Measurements from ENCODE around the gene TRERF1. TPM values are rescaled to one million over a fixed set of nuclear protein-coding genes. Genes with fewer than 3 reads are reported as not detected.

TRERF1 gene
- polyA plus RNA-seq, 3 donors = 0.58 to 10.0 (median 2.0) TPM

- TF ChIP-seq CTCF (IDR thresholded peaks at IDR 0.05) = no peak
- DNase-seq = no peak
- no peak overlapping the region for H2AFZ ChIP-seq (ENCODE audit: insufficient read depth, low read depth, low read length, poor library complexity, severe bottlenecking)
- 94% methylated on average over 2 of the region's 6 CpGs for WGBS (ENCODE audit: insufficient coverage)
- Mint-ChIP-seq H3K27ac (no peak overlapping the region), H3K9me3 (peaks cover under 1 to 10% (median 4%) of the 10 kb centered on the region in 7 donors), H3K4me1 (no peaks in the 10 kb centered on the region), H3K36me3 (no peaks in the 10 kb centered on the region), H3K4me3 (no peak overlapping the region), H3K27me3 (ENCODE audit: low read depth in 3 of 3) (peaks cover 1 to 6% (median 2%) of the 10 kb centered on the region in 3 donors)
- H4K20me1 ChIP-seq (ENCODE audit: insufficient read depth, low read length) = no peaks in the 10 kb centered on the region
- H3K9me3 ChIP-seq (replicated peaks in 1 of 2; ENCODE audit: control insufficient read depth in 1 of 2, insufficient read depth in 1 of 2, low read length in 2 of 2) = peaks cover 0 to 4% of the 10 kb centered on the region in 2 donors
- no peaks in the 10 kb centered on the region for H3K4me1 ChIP-seq (ENCODE audit: control insufficient read depth in 1 of 2, insufficient read depth in 2 of 2, low read length in 2 of 2)
- no peaks in the 10 kb centered on the region for H3K79me2 ChIP-seq (ENCODE audit: insufficient read depth, low read length)
- no peaks in the 10 kb centered on the region for H3K36me3 ChIP-seq (replicated peaks in 1 of 2; ENCODE audit: control insufficient read depth in 1 of 2, insufficient read depth in 2 of 2, low read length in 2 of 2)
- no peak overlapping the region for H3K27ac ChIP-seq (ENCODE audit: low read depth in 1 of 2, low read length in 2 of 2)
- no peak overlapping the region for H3K4me3 ChIP-seq (replicated peaks in 1 of 3; ENCODE audit: low read depth in 2 of 3, low read length in 3 of 3)
- H3K4me2 ChIP-seq (replicated peaks; ENCODE audit: extremely low read depth, low read length, poor library complexity, severe bottlenecking) = no peak overlapping the region
- H3K9ac ChIP-seq (ENCODE audit: insufficient read depth, low read length, poor library complexity, severe bottlenecking) = no peak overlapping the region
- H3K27me3 ChIP-seq (ENCODE audit: control insufficient read depth in 2 of 2, insufficient read depth in 2 of 2, low read length in 2 of 2) = no peaks in the 10 kb centered on the region
- intact Hi-C loops (cut with micrococcal nuclease) = no loop called here
Measured at GRCh38 chr6:42462474-42462972, 10.8 kb upstream of the TRERF1 start.

- no peak overlapping the region for H3K27ac ChIP-seq (ENCODE audit: low read depth in 1 of 2, low read length in 2 of 2)
- H2AFZ ChIP-seq (ENCODE audit: insufficient read depth, low read depth, low read length, poor library complexity, severe bottlenecking) = no peak overlapping the region
- no peak overlapping the region for H3K9ac ChIP-seq (ENCODE audit: insufficient read depth, low read length, poor library complexity, severe bottlenecking)
- WGBS (ENCODE audit: insufficient coverage) = 100% methylated on average over 1 of the region's 1 CpG
- H3K4me1 ChIP-seq (ENCODE audit: control insufficient read depth in 1 of 2, insufficient read depth in 2 of 2, low read length in 2 of 2) = no peaks in the 10 kb centered on the region
- H3K4me1 Mint-ChIP-seq = no peaks in the 10 kb centered on the region
- no peaks in the 10 kb centered on the region for H3K36me3 ChIP-seq (replicated peaks in 1 of 2; ENCODE audit: control insufficient read depth in 1 of 2, insufficient read depth in 2 of 2, low read length in 2 of 2)
- no peak overlapping the region for H3K4me2 ChIP-seq (replicated peaks; ENCODE audit: extremely low read depth, low read length, poor library complexity, severe bottlenecking)
- H3K9me3 Mint-ChIP-seq = peaks cover 0 to 4% (median 2%) of the 10 kb centered on the region in 7 donors
- H3K79me2 ChIP-seq (ENCODE audit: insufficient read depth, low read length) = no peaks in the 10 kb centered on the region
- no peaks in the 10 kb centered on the region for H3K9me3 ChIP-seq (replicated peaks in 1 of 2; ENCODE audit: control insufficient read depth in 1 of 2, insufficient read depth in 1 of 2, low read length in 2 of 2)
- H3K27me3 Mint-ChIP-seq (ENCODE audit: low read depth in 3 of 3) = peaks cover 1 to 7% (median 2%) of the 10 kb centered on the region in 3 donors
- intact Hi-C loops (cut with micrococcal nuclease) = no loop called here
- DNase-seq = no peak
- no peak overlapping the region for H3K4me3 ChIP-seq (replicated peaks in 1 of 3; ENCODE audit: low read depth in 2 of 3, low read length in 3 of 3)
- H3K27ac Mint-ChIP-seq = no peak overlapping the region
- no peaks in the 10 kb centered on the region for H3K36me3 Mint-ChIP-seq
- no peaks in the 10 kb centered on the region for H3K27me3 ChIP-seq (ENCODE audit: control insufficient read depth in 2 of 2, insufficient read depth in 2 of 2, low read length in 2 of 2)
- no peak for TF ChIP-seq CTCF (IDR thresholded peaks at IDR 0.05)
- no peak overlapping the region for H3K4me3 Mint-ChIP-seq
- H4K20me1 ChIP-seq (ENCODE audit: insufficient read depth, low read length) = no peaks in the 10 kb centered on the region
Measured at GRCh38 chr6:42460883-42461282, 9.2 kb upstream of the TRERF1 start.
